Stomach (tissue), 19 donors: ENCODE data around the gene C17orf67. TPM values are rescaled to one million over a fixed set of nuclear protein-coding genes. Genes with fewer than 3 reads are reported as not detected.

Experiments used
- DNase-seq, 2 donors: peaks; one replicate each; pipeline versions ENCODE4 v3.0.0 to v3.0.0-alpha.2; 2013 to 2019
- H3K27ac ChIP-seq, 5 donors: fragments of 200-600 bp in 4 of 5; sonication (generic) in 4 of 5; one replicate each; pipeline ENCODE4 v1.5.1; 2013 to 2019; ENCODE audit warnings: mild to moderate bottlenecking in 1 of 5, moderate library complexity in 1 of 5
- H3K27me3 ChIP-seq, 3 donors: fragments of 200-600 bp; sonication (generic); one replicate each; pipeline ENCODE4 v1.5.1; 2017 to 2019; ENCODE audit warnings: mixed run types in 1 of 3
- H3K36me3 ChIP-seq, 4 donors: fragments of 200-600 bp; sonication (generic); 1 replicate in 3 of 4; 2 replicates in 1 of 4; pipeline ENCODE4 v1.5.1; 2016 to 2019
- H3K4me1 ChIP-seq, 4 donors: fragments of 200-600 bp; sonication (generic); one replicate each; pipeline ENCODE4 v1.5.1; 2016 to 2019
- H3K4me3 ChIP-seq, 4 donors: fragments of 200-600 bp; sonication (generic) in 3 of 4; one replicate each; pipeline ENCODE4 v1.5.1; 2016 to 2019; ENCODE audit warnings: mild to moderate bottlenecking in 1 of 4
- H3K9me3 ChIP-seq, 4 donors: fragments of 200-600 bp; sonication (generic); one replicate each; pipeline ENCODE4 v1.5.1; 2016 to 2019
- CTCF ChIP-seq, 7 experiments: fragments of 450-650 bp in 4 of 7; fragments of 200-600 bp in 3 of 7; sonication (generic) in 3 of 7; IDR thresholded peaks; one replicate each; pipeline ENCODE4 v1.5.1; 2016 to 2019; ENCODE audit warnings: antibody characterized with exemption in 7 of 7, control low read depth in 2 of 7, mild to moderate bottlenecking in 1 of 7
- EP300 ChIP-seq: sonication (generic); formaldehyde crosslinking; IDR thresholded peaks from one replicate; pipeline ENCODE4 v1.6.1; 2017; ENCODE audit warnings: antibody characterized with exemption
- POLR2A ChIP-seq, 4 donors: fragments of 450-650 bp; IDR thresholded peaks; one replicate each; pipeline ENCODE4 v1.6.1; 2016; ENCODE audit warnings: antibody characterized with exemption in 4 of 4, control low read depth in 2 of 4, mild to moderate bottlenecking in 1 of 4, moderate library complexity in 1 of 4
- POLR2AphosphoS5 ChIP-seq, 3 donors: sonication (generic); formaldehyde crosslinking; IDR thresholded peaks; one replicate each; pipeline ENCODE4 v1.6.1; 2016; ENCODE audit warnings: antibody characterized with exemption in 3 of 3
- WGBS, 5 donors: extraction: QIAGEN DNeasy Blood & Tissue Kit in 3 of 5; methylation state at CpG; one replicate each; pipeline versions ENCODE4 v1.1.5 to v1.1.7; 2013 to 2018; 5-methylcytosine and 5-hydroxymethylcytosine counted together
- intact Hi-C: fragments of 100-400 bp; cut with DNase I; formaldehyde crosslinking; loops from one replicate; pipeline ENCODE4 v1.15.1; 2023; ENCODE audit warnings: low total_unique reads
- long read RNA-seq, 10 donors: transcript quantifications; one replicate each; lab custom pipeline, GENCODE V29; 2026
- polyA plus RNA-seq, 3 donors: library from polyadenylated mRNA; stranded (reverse); fragments of 200-250 nt; gene quantifications; one replicate each; pipeline ENCODE4 v1.2.3, GENCODE V29; 2013
- total RNA-seq, 5 donors: library from RNA; depleted of rRNA; stranded (reverse); fragments of >200 nt; gene quantifications; one replicate each; pipeline versions ENCODE4 v1.1.0 to v1.2.3, GENCODE V29; 2014 to 2016
- donor health status: healthy with polysubstance abuse.
- donor health status: Bipolar disorder and iron deficiency.
- donor health status: healthy.

Gene C17orf67
- total RNA-seq = 1 to 10 TPM in 2 of 5 donors, under 1 TPM in 1, not detected in 2; 0.72 to 2.7 (median 1.8) TPM
- 1 to 10 TPM; 1.1 to 4.6 (median 1.3) TPM for polyA plus RNA-seq
- long read RNA-seq, donor 1 = 0 reads
- long read RNA-seq, donor 2 = 0 reads
- long read RNA-seq, donor 3 = 0 reads
- long read RNA-seq, donor 4 = 0 reads
- long read RNA-seq, donor 5 = 0 reads
- long read RNA-seq, donor 6, partial matches to known transcripts = 8 of 8 reads
- long read RNA-seq, donor 6, other reads (novel, unspliced or antisense) = 0 of 8 reads
- long read RNA-seq, donor 7 = 0 reads
- long read RNA-seq, donor 8 = 0 reads
- long read RNA-seq, donor 9 = 0 reads
- long read RNA-seq, donor 10 = 0 reads

GRCh38 chr17:56833809-56834379 lies at the start of gene C17orf67, which contains the start of gene DGKE:
Gene C17orf67 (minus strand): TSS chr17:56833920. CDS start chr17:56815810, 18,110 bp downstream.
Gene DGKE (plus strand): TSS chr17:56834151. CDS start chr17:56834796, 645 bp downstream.
- TF ChIP-seq POLR2AphosphoS5 (IDR thresholded peaks at IDR 0.05) = peak; percentile 29 to 91 (median 81)
- TF ChIP-seq CTCF (IDR thresholded peaks at IDR 0.05) = no peak
- 1 to 2% (median 1%) methylated on average over 22 to 66 of the region's 66 CpGs for WGBS, 5 donors
- peaks cover 18 to 69% (median 47%) of the 10 kb centered on the region in 4 donors for H3K4me1 ChIP-seq

GRCh38 chr17:56881685-56882295 lies 48.1 kb upstream of the C17orf67 start:
- no peak for TF ChIP-seq POLR2A (IDR thresholded peaks at IDR 0.05)
- TF ChIP-seq EP300 = no peak
- TF ChIP-seq POLR2AphosphoS5 (IDR thresholded peaks at IDR 0.05) = no peak
- TF ChIP-seq CTCF (IDR thresholded peaks at IDR 0.05) = no peak
- Histone ChIP-seq H3K4me3 (no peak overlapping the region), H3K27ac (no peak overlapping the region), H3K9me3 (no peaks in the 10 kb centered on the region), H3K27me3 (no peaks in the 10 kb centered on the region), H3K4me1 (peaks cover 0 to 13% (median 6%) of the 10 kb centered on the region in 4 donors), H3K36me3 (peaks cover 0 to 9% (median 7%) of the 10 kb centered on the region in 4 donors)
- intact Hi-C loops = no loop called here
- no peak for DNase-seq
- WGBS, 5 donors = 79 to 90% (median 83%) methylated on average over 3 of the region's 3 CpGs

More at GRCh38 chr17:56833809-56834379, at the start of gene C17orf67, which contains the start of gene DGKE:
- intact Hi-C loops = no loop called here
- Histone ChIP-seq H3K27ac (peak within 1 kb of the TSS; percentile 84 to 96 (median 93)), H3K9me3 (no peaks in the 10 kb centered on the region), H3K27me3 (no peaks in the 10 kb centered on the region), H3K36me3 (peaks cover 0 to 2% (median 0%) of the 10 kb centered on the region in 4 donors), H3K4me3 (peak within 1 kb of the TSS; percentile 75 to 82 (median 81))
- DNase-seq = peak; percentile 99

GRCh38 chr17:56880571-56880970 lies 46.9 kb upstream of the C17orf67 start:
- Histone ChIP-seq H3K27me3 (no peaks in the 10 kb centered on the region), H3K9me3 (no peaks in the 10 kb centered on the region), H3K36me3 (no peaks in the 10 kb centered on the region), H3K27ac (no peak overlapping the region), H3K4me3 (no peak overlapping the region), H3K4me1 (peaks cover 0 to under 1% (median 0%) of the 10 kb centered on the region in 4 donors)
- DNase-seq = no peak
- WGBS, 5 donors = 82 to 89% (median 83%) methylated on average over 8 of the region's 8 CpGs
- intact Hi-C loops = no loop called here
- TF ChIP-seq POLR2A (IDR thresholded peaks at IDR 0.05) (no peak), EP300 (no peak), POLR2AphosphoS5 (IDR thresholded peaks at IDR 0.05) (no peak), CTCF (IDR thresholded peaks at IDR 0.05) (no peak)

- Histone ChIP-seq H3K27me3 (no peaks in the 10 kb centered on the region), H3K36me3 (no peaks in the 10 kb centered on the region), H3K4me1 (no peaks in the 10 kb centered on the region), H3K9me3 (no peaks in the 10 kb centered on the region), H3K27ac (no peak overlapping the region), H3K4me3 (no peak overlapping the region)
- no peak for TF ChIP-seq CTCF (IDR thresholded peaks at IDR 0.05)
- TF ChIP-seq POLR2A (IDR thresholded peaks at IDR 0.05) = no peak
- TF ChIP-seq POLR2AphosphoS5 (IDR thresholded peaks at IDR 0.05) = no peak
- no peak for TF ChIP-seq EP300
- DNase-seq = no peak
- 64 to 83% (median 72%) methylated on average over 3 of the region's 3 CpGs for WGBS, 5 donors
- intact Hi-C loops = no loop called here
Measured at GRCh38 chr17:56880133-56880532, 46.4 kb upstream of the C17orf67 start.
